WTC11 (cell line): ENCODE data around the gene ACBD4. TPM values are rescaled to one million over a fixed set of nuclear protein-coding genes. Genes with fewer than 3 reads are reported as not detected.
A peak's percentile ranks its signal among the peaks of the same experiment; 100 is the strongest.

Source experiments
- ATAC-seq: fragments of 200-7000 bp; cut with Tn5 transposase; 2 replicates; pipeline ENCODE4 v1.10.0; 2021; ENCODE audit warnings: mild to moderate bottlenecking, moderate library complexity
- CTCF ChIA-PET: fragments of 300-600 bp; sonication (Branson Sonifier 250); formaldehyde crosslinking; loops from one replicate; lab custom pipeline; 2021; ENCODE audit warnings: antibody characterized with exemption; lab: Charles Lee
- POLR2A ChIA-PET: fragments of 350-600 bp; sonication (Branson Sonifier 250); formaldehyde crosslinking; loops from one replicate; lab custom pipeline; 2021; ENCODE audit warnings: antibody characterized with exemption; lab: Charles Lee
- DNase-seq: peaks from one replicate; pipeline ENCODE4 v3.0.0; 2021; ENCODE audit warnings: low spot score
- H3K27ac Mint-ChIP-seq: 2 replicates; pipeline ENCODE4 v1.8.0; 2021; ENCODE audit warnings: mixed read lengths
- H3K27me3 Mint-ChIP-seq: 2 replicates; pipeline ENCODE4 v1.8.0; 2021; ENCODE audit warnings: low read depth, mild to moderate bottlenecking, moderate library complexity, mixed read lengths
- H3K36me3 Mint-ChIP-seq: 2 replicates; pipeline ENCODE4 v1.8.0; 2021; ENCODE audit warnings: mixed read lengths
- H3K4me1 Mint-ChIP-seq: 2 replicates; pipeline ENCODE4 v1.8.0; 2022; ENCODE audit warnings: mixed read lengths
- H3K4me3 Mint-ChIP-seq: 2 replicates; pipeline ENCODE4 v1.8.0; 2021; ENCODE audit warnings: mild to moderate bottlenecking, moderate library complexity, mixed read lengths
- H3K9me3 Mint-ChIP-seq: 2 replicates; pipeline ENCODE4 v1.8.0; 2021; ENCODE audit warnings: mixed read lengths
- AFF4 ChIP-seq: sonication (generic); formaldehyde crosslinking; IDR thresholded peaks from 2 replicates; pipeline ENCODE4 v1.8.1; 2023; ENCODE audit warnings: mild to moderate bottlenecking, missing genetic modification reagents, borderline replicate concordance
- CREB1 ChIP-seq: sonication (generic); formaldehyde crosslinking; IDR thresholded peaks from 2 replicates; pipeline ENCODE4 v1.8.0; 2023; ENCODE audit warnings: mild to moderate bottlenecking, missing genetic modification reagents
- CTCF ChIP-seq: fragments of 200-600 bp; IDR thresholded peaks from 2 replicates; pipeline ENCODE4 v1.8.0; 2022; ENCODE audit warnings: antibody characterized with exemption
- E2F1 ChIP-seq: sonication (generic); formaldehyde crosslinking; IDR thresholded peaks from 2 replicates; pipeline ENCODE4 v1.8.0; 2022; ENCODE audit warnings: mild to moderate bottlenecking, missing genetic modification reagents
- FOXP1 ChIP-seq: sonication (generic); formaldehyde crosslinking; IDR thresholded peaks from 2 replicates; pipeline ENCODE4 v1.8.0; 2022; ENCODE audit warnings: missing genetic modification reagents, mild to moderate bottlenecking, moderate library complexity, borderline replicate concordance
- HMGA2 ChIP-seq: fragments of 250-450 bp; sonication (Bioruptor Pico); IDR thresholded peaks from 2 replicates; pipeline ENCODE4 v1.4.0; 2021; ENCODE audit warnings: mild to moderate bottlenecking, moderate library complexity
- IRF1 ChIP-seq: sonication (generic); formaldehyde crosslinking; IDR thresholded peaks from 2 replicates; pipeline ENCODE4 v1.8.0; 2023; ENCODE audit warnings: missing genetic modification reagents
- MYBL2 ChIP-seq: sonication (generic); formaldehyde crosslinking; IDR thresholded peaks from 2 replicates; pipeline ENCODE4 v1.8.1; 2023; ENCODE audit warnings: mild to moderate bottlenecking, moderate library complexity, missing genetic modification reagents
- NFATC4 ChIP-seq: fragments of 250-450 bp; sonication (Bioruptor Pico); IDR thresholded peaks from 2 replicates; pipeline ENCODE4 v1.9.0; 2021; ENCODE audit warnings: mild to moderate bottlenecking
- SP1 ChIP-seq: sonication (generic); formaldehyde crosslinking; conservative IDR thresholded peaks from 2 replicates; pipeline ENCODE4 v1.8.1; 2022; ENCODE audit warnings: missing genetic modification reagents
- TCF7 ChIP-seq: sonication (generic); formaldehyde crosslinking; IDR thresholded peaks from 2 replicates; pipeline ENCODE4 v1.8.0; 2022; ENCODE audit warnings: mild to moderate bottlenecking, low read depth, missing genetic modification reagents, moderate library complexity
- ZNF532 ChIP-seq: fragments of 250-450 bp; sonication (Bioruptor Pico); IDR thresholded peaks from 2 replicates; pipeline ENCODE4 v1.9.0; 2021; ENCODE audit warnings: mild to moderate bottlenecking, borderline replicate concordance
- ZSCAN18 ChIP-seq: fragments of 250-450 bp; sonication (Bioruptor Pico); IDR thresholded peaks from 2 replicates; pipeline ENCODE4 v2.1.2; 2022; ENCODE audit warnings: mild to moderate bottlenecking, moderate library complexity
- total RNA-seq: library from RNA; stranded (reverse); gene quantifications from 3 replicates; pipeline ENCODE4 v1.2.3, GENCODE V29; 2021

ACBD4 gene
- total RNA-seq, 1 experiment from 2014 or later = 12.7 TPM

GRCh38 chr17:45155029-45155428 lies 19.5 kb downstream of the ACBD4 start (continued):
- TF ChIP-seq ZNF532 (CRISPR knock-in tag) (no peak), MYBL2 (CRISPR knock-in tag) (no peak)

GRCh38 chr17:45155483-45155882 lies 20.0 kb downstream of the ACBD4 start:
- ATAC-seq = no peak
- Mint-ChIP-seq H3K4me1 (peaks cover 36% of the 10 kb centered on the region), H3K9me3 (no peaks in the 10 kb centered on the region), H3K36me3 (peaks cover 5% of the 10 kb centered on the region; the same call in 1 of the 2 replicates), H3K4me3 (no peak overlapping the region), H3K27me3 (no peaks in the 10 kb centered on the region), H3K27ac (no peak overlapping the region; the same call in 1 of the 2 replicates)
- no peak for DNase-seq
- ChIA-PET CTCF (interaction anchor here (0.6 to 16.3 kb wide), 17 partner anchors 11 to 1134 kb away, joined by 3 to 531 read pairs (median 5); partner anchors contain the start of genes ACBD4 and PLCD3), POLR2A (interaction anchor here (1.3 to 2.3 kb wide), 2 partner anchors 11 to 17 kb away, joined by 5 to 15 read pairs; no protein-coding TSS in a partner anchor)
- no peak for TF ChIP-seq NFATC4 (CRISPR knock-in tag)

- TF ChIP-seq CTCF (no peak), AFF4 (CRISPR knock-in tag) (no peak), SP1 (CRISPR knock-in tag) (no peak)
- peak overlapping the region; percentile 57; the same call in 1 of the 2 replicates for H3K27ac Mint-ChIP-seq
- H3K9me3 Mint-ChIP-seq = no peaks in the 10 kb centered on the region
- peaks cover 31% of the 10 kb centered on the region for H3K4me1 Mint-ChIP-seq
- ATAC-seq (no peak), DNase-seq (no peak)
- H3K36me3 Mint-ChIP-seq = peaks cover 5% of the 10 kb centered on the region; the same call in 1 of the 2 replicates
- no peak overlapping the region for H3K4me3 Mint-ChIP-seq
- no peaks in the 10 kb centered on the region for H3K27me3 Mint-ChIP-seq
- POLR2A ChIA-PET = interaction anchor here (0.7 kb wide), 1 partner anchor 88 kb away, joined by 3 read pairs; no protein-coding TSS in a partner anchor
- CTCF ChIA-PET = interaction anchor here (1.3 to 16.3 kb wide), 5 partner anchors 17 to 85 kb away, joined by 3 to 531 read pairs (median 7); partner anchors contain the start of genes ACBD4 and PLCD3
Observed at GRCh38 chr17:45156242-45156641, 20.8 kb downstream of the ACBD4 start.

- peak; percentile 89 for DNase-seq
- Mint-ChIP-seq H3K27me3 (no peaks in the 10 kb centered on the region), H3K9me3 (no peaks in the 10 kb centered on the region), H3K4me3 (peak overlapping the region; percentile 99), H3K4me1 (peaks cover 34% of the 10 kb centered on the region), H3K27ac (peak overlapping the region; percentile 96), H3K36me3 (peaks cover 10% of the 10 kb centered on the region)
- CTCF ChIA-PET = interaction anchor here (0.5 to 7.4 kb wide), 21 partner anchors 11 to 617 kb away, joined by 3 to 171 read pairs (median 4); partner anchors contain the start of genes ACBD4 and HEXIM1
- POLR2A ChIA-PET = interaction anchor here (0.5 to 4.7 kb wide), 16 partner anchors 9 to 424 kb away, joined by 3 to 242 read pairs (median 4); partner anchors contain the start of genes ACBD4 and HEXIM1
- peak; percentile 47 for ATAC-seq
- TF ChIP-seq HMGA2 (CRISPR knock-in tag) (no peak), IRF1 (no peak), TCF7 (CRISPR knock-in tag) (no peak), SP1 (CRISPR knock-in tag) (no peak), ZSCAN18 (CRISPR knock-in tag) (no peak), FOXP1 (CRISPR knock-in tag) (no peak; the same call in 1 of the 2 replicates), E2F1 (CRISPR knock-in tag) (no peak; the same call in 1 of the 2 replicates), CREB1 (no peak)
Observed at GRCh38 chr17:45160447-45161287, 25.2 kb downstream of the ACBD4 start.
